Measurements from ENCODE around the gene GPER1.
A peak's percentile ranks its signal among the peaks of the same experiment; 100 is the strongest.
"Not testable (repeated sequence)": the region's sequence is repeated elsewhere in the genome, so short reads cannot be mapped to it uniquely, and the experiment has no call there.

The GPER1 gene

DNA sequence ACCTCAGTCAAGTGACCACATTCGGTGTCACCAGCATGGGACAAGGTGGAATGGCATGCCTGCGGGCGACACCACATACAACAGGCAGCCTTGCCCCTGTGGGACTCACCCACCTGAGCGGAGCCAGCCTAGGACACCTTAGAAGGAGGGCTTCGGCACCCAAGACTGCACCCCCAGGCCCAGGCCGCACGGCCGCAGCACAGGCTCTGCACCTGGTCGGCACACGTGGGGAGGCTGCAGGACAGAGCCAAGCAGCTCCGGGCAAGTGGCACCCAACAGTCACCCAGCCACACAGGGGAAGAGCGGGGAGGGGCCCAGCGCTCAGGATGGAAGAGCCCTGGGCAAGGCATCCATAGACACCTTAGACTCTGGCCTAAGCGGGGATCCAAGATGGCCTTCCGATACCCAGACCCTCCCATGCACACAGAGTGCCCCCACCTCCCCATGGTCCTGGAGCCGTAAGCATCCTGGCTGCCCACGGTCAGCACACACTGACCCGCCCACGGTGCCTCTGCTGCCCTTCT is 16.1 kb upstream of the GPER1 start:
- no peak overlapping the region for H3K4me3 ChIP-seq (replicated peaks; ENCODE audit: low read depth, low read length)

DNA sequence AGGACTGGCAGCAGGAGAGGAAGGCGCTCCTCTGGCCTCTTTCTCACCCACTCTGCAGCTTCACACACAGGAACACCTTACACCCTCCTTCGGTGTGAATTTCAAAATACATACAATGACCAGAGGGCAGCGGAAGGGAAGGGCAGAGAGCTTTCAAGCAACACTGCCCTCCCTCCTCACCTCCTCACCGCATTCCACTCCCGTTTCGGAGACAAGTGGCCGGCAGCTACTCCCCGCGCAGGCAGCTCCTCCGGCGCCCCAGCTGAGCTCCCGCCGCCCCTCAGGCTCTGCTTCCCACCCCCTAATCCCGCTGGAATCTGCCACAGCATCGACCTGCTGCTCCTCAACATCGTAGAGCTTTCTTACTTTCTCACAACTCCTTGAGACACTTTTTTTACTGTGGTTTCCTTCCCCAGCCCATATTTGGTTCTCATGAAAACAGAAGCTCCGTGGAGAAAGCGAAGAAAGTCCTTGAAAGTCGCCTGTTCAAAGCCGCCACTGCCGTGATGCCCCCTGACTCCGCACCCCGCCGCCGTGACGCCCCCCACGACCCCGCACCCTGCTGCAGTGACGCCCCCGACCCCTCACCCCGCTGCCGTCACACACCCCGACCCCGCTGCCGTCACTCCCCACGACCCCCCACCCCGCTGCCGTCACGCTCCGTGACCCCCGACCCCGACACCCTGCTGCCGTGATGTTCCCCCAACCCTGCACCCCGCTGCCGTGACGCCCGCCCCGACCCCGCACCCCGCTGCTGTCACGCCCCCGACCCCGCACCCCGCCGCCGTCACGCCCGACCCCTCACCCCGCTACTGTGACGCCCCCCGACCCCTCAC is 14.6 kb upstream of the GPER1 start:
- no peak for DNase-seq (ENCODE audit: low read depth)
- no peak overlapping the region for H3K4me3 ChIP-seq (replicated peaks; ENCODE audit: low read depth, low read length)
- TF ChIP-seq CTCF (IDR thresholded peaks at IDR 0.05; ENCODE audit: low read length, missing control alignments): no peak

More for the DNA sequence above, 16.1 kb upstream of the GPER1 start:
- DNase-seq (ENCODE audit: low read depth): no peak
- TF ChIP-seq CTCF (IDR thresholded peaks at IDR 0.05; ENCODE audit: low read length, missing control alignments): no peak

DNA sequence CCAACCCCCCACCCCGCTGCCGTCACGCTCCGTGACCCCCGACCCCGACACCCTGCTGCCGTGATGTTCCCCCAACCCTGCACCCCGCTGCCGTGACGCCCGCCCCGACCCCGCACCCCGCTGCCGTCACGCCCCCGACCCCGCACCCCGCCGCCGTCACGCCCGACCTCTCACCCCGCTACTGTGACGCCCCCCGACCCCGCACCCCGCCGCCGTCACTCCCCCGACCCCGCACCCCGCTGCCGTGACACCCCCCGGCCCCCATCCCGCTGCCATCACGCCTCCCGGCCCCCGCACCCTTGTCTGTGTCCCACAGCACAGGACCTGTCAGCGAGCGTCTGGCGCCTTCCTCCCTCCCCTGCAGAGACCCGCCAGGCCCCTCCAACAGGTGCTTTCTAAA is 13.9 kb upstream of the GPER1 start:
- not testable (repeated sequence) for H3K4me3 ChIP-seq (replicated peaks; ENCODE audit: low read depth, low read length); DNase-seq (ENCODE audit: low read depth)

DNA sequence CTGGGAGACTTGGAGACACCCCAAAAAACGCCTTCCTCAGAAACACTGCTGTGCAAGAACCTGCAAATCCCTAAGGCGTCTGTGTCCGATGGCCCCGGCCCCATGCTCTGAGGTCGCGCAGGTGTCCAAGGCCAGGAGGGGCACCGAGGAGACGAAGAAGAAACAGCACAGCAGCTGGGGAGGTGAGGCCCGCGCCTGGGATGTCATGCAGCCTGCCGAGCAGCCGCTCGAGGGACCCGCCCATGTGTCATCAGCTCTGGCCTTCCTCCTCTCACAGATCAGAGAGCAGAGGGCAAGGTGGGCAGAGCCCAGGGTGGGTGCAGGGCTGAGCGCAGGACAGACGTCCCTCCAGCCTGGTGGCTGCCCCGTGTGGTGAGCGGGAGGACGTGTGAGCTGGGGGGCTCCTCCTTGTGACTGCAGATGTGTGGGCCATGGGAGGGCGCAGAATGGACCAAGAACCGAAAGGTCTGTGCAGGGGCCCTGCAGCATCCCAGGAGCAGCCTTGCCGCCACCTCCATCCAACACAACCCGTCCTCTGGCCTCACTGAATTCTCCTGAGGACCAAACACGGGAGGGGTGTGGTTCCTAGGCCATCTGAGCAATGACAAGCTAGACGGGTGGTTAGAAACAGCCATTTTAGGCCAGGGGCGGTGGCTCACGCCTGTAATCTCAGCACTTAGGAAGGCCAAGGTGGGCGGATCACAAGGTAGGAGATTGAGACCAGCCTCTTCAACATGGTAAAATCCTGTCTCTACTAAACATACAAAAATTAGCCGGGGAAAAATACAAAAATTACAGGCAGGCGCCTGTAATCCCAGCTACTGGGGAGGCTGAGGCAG is 13.1 kb upstream of the GPER1 start:
- TF ChIP-seq CTCF (IDR thresholded peaks at IDR 0.05; ENCODE audit: low read length, missing control alignments): no peak
- no peak overlapping the region for H3K4me3 ChIP-seq (replicated peaks; ENCODE audit: low read depth, low read length)
- DNase-seq (ENCODE audit: low read depth): no peak

DNA sequence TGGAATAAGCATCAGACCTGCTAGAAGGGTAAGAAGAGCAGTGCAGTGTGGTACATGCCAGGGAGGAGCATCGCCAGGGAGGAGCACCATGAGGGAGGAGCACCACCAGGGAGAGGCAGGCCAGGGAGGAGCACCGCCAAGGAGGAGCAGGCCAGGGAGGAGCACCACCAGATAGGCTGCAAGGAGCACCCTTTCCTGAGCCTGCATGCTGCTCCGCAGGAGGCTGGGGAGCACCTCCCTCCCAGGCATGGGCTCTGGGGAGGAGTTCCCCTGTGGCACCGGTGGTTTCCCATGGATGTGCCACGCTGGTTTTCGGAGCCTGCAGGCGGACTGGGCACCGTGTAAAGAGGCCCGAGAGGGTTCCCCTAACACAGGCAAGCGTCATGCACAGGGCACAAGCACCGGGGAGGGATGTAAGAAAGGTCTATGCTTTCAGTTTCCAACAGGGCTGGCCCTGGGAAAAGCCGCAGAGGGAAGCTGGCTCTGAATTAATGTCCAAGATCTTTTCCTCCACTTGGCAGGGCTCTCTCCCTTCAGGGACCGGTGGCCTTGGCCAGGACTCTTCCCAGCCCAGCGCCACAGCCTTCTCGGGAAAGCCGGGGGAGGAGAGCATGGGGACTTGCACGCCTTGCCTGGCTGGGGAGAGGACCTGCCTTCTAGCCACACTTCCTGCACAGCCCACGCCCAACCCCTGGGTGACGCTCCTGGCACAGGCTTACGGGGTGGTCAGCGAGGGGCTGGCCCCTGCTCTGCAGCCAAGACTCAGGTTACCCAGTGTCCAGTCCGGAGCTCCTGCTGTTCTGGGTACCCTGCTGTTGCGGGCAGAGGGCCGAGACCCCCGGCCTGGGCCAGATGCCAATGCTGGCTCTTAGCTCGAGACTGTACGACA is 11.5 kb upstream of the GPER1 start:
- peak overlapping the region; percentile 19 for H3K4me3 ChIP-seq (replicated peaks; ENCODE audit: low read depth, low read length)
- peak; percentile 42 for DNase-seq (ENCODE audit: low read depth)
- TF ChIP-seq CTCF (IDR thresholded peaks at IDR 0.05; ENCODE audit: low read length, missing control alignments): peak; percentile 2

DNA sequence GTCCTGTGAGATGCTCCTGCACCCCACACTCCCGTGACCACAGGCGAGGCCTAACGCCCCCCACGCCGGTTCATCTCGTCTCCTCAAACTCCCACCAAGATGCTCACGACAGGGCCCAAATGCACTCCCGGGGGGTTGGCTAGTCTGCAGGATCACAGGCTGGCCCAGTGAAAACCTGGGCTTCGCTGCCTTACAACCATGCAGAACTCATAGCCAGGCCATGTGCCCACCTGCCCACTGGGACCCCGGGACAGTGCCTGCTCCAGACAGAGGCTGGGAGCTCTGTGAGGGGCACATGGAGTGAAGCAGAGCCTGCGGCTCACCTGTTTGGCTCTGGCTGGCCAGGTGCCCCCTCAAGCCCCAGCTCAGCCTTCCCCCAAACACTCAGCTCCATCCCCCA is 9.4 kb upstream of the GPER1 start:
- no peak for TF ChIP-seq CTCF (IDR thresholded peaks at IDR 0.05; ENCODE audit: low read length, missing control alignments)
- no peak for DNase-seq (ENCODE audit: low read depth)
- H3K4me3 ChIP-seq (replicated peaks; ENCODE audit: low read depth, low read length): no peak overlapping the region
